RWPE2 (cell line): ENCODE measurements around the gene EDC3.

Experiments used
- ATAC-seq: fragments of 200-7000 bp; cut with Tn5 transposase; 3 replicates; pipeline ENCODE4 v1.9.1; 2021; ENCODE audit warnings: low read depth
- DNase-seq: peaks from one replicate; pipeline ENCODE4 v3.0.0-alpha.2; 2020; ENCODE audit warnings: low spot score
- H3K27ac ChIP-seq: fragments of 450-650 bp; 2 replicates; pipeline ENCODE4 v1.5.1; 2017; ENCODE audit warnings: mild to moderate bottlenecking; ENCODE audit not compliant: poor library complexity, severe bottlenecking
- H3K27me3 ChIP-seq: fragments of 250-450 bp; sonication (Bioruptor Pico); 2 replicates; pipeline ENCODE4 v1.5.1; 2021; ENCODE audit warnings: mild to moderate bottlenecking, moderate library complexity; ENCODE audit not compliant: insufficient read depth, poor library complexity, severe bottlenecking
- H3K36me3 ChIP-seq: fragments of 250-450 bp; sonication (Bioruptor Pico); 2 replicates; pipeline ENCODE4 v1.5.1; 2020; ENCODE audit warnings: low read depth, mild to moderate bottlenecking, moderate library complexity
- H3K4me1 ChIP-seq: fragments of 250-450 bp; sonication (Bioruptor Pico); 2 replicates; pipeline ENCODE4 v1.5.1; 2021; ENCODE audit warnings: mild to moderate bottlenecking, moderate library complexity; ENCODE audit not compliant: insufficient read depth, poor library complexity, severe bottlenecking
- H3K4me3 ChIP-seq: fragments of 250-450 bp; sonication (Bioruptor Pico); 2 replicates; pipeline ENCODE4 v1.5.1; 2021; ENCODE audit warnings: mild to moderate bottlenecking, moderate library complexity; ENCODE audit not compliant: severe bottlenecking
- H3K9me3 ChIP-seq: fragments of 250-450 bp; sonication (Bioruptor Pico); 2 replicates; pipeline ENCODE4 v1.5.1; 2021; ENCODE audit warnings: mild to moderate bottlenecking, moderate library complexity; ENCODE audit not compliant: severe bottlenecking
- CTCF ChIP-seq: fragments of 450-650 bp; IDR thresholded peaks from one replicate; pipeline ENCODE4 v1.5.1; 2017; ENCODE audit warnings: mild to moderate bottlenecking, moderate library complexity; ENCODE audit not compliant: poor library complexity, severe bottlenecking

Gene EDC3

GRCh38 chr15:74643665-74644204, 52.1 kb downstream of the EDC3 start:
- ATAC-seq (no peak), DNase-seq (no peak)
- H3K27ac ChIP-seq, result no peak overlapping the region
- H3K36me3 ChIP-seq, result peaks cover 23% of the 10 kb centered on the region
- no peaks in the 10 kb centered on the region for H3K9me3 ChIP-seq
- no peak overlapping the region for H3K4me3 ChIP-seq
- H3K27me3 ChIP-seq, result no peaks in the 10 kb centered on the region
- no peak for TF ChIP-seq CTCF
- no peaks in the 10 kb centered on the region for H3K4me1 ChIP-seq

DNA sequence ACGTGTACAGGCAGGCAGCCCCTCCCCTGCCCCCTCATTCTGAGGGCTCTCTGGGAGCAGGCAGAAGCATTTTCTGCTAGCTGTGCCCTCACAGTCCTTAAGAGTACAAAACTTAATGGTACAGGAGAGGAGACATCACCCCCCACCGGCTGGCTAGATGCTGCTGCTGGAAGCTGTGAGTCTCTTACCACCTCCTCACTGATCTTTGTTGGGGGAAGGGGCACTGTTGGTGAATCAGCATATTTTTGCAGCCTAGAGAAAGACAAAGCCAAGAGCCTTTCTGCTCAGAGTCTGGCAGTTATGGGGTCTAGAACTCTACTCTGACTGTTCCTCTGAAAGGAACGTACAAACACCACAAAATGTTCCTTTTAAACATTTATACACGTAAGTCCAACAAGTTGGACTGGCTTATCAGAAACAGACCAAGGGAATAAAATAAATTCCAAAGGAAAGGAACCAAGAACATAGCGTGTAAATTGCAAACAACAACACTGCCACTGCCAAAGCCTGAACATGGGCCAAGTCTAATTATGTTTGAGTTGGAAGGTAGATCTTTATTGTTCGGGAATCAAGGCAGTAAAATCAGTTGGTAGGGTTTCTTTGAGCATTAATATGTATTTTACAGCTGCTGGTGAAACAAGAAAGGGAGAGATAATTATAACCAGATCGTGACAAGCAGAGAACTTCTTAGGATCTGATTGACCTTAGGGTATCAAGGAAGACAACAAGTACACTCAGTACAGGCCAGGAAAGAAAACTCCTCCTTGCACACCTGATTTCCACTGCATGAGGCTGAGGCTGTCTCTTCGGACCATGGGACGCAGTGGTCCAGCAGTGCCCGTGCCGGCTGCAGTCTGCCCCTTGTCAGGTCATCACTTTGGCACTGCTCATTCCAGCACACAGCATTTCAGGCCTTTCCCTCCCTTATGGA, 52.8 kb downstream of the EDC3 start:
- DNase-seq, result no peak
- ATAC-seq, result no peak
- Histone ChIP-seq H3K27ac (no peak overlapping the region), H3K4me3 (no peak overlapping the region), H3K36me3 (peaks cover 25% of the 10 kb centered on the region), H3K27me3 (no peaks in the 10 kb centered on the region), H3K4me1 (no peaks in the 10 kb centered on the region), H3K9me3 (no peaks in the 10 kb centered on the region)
- TF ChIP-seq CTCF, result no peak

GRCh38 chr15:74642348-74642733, 53.5 kb downstream of the EDC3 start:
- H3K27ac ChIP-seq, result no peak overlapping the region
- no peak for DNase-seq

GRCh38 chr15:74641151-74641550, 54.7 kb downstream of the EDC3 start:
- no peaks in the 10 kb centered on the region for H3K9me3 ChIP-seq
- TF ChIP-seq CTCF, result no peak
- no peak for DNase-seq
- H3K4me1 ChIP-seq, result no peaks in the 10 kb centered on the region
- H3K4me3 ChIP-seq, result no peak overlapping the region
- H3K27ac ChIP-seq, result no peak overlapping the region
- H3K36me3 ChIP-seq, result peaks cover 22% of the 10 kb centered on the region
- ATAC-seq, result no peak
- no peaks in the 10 kb centered on the region for H3K27me3 ChIP-seq

More at GRCh38 chr15:74642348-74642733, 53.5 kb downstream of the EDC3 start:
- H3K9me3 ChIP-seq, result no peaks in the 10 kb centered on the region
- ATAC-seq, result no peak
- no peak overlapping the region for H3K4me3 ChIP-seq
- no peak for TF ChIP-seq CTCF
- H3K4me1 ChIP-seq, result no peaks in the 10 kb centered on the region
- peaks cover 22% of the 10 kb centered on the region for H3K36me3 ChIP-seq
- no peaks in the 10 kb centered on the region for H3K27me3 ChIP-seq

GRCh38 chr15:74636984-74637383, 58.8 kb downstream of the EDC3 start:
- TF ChIP-seq CTCF, result no peak
- DNase-seq (no peak), ATAC-seq (no peak)
- Histone ChIP-seq H3K4me3 (no peak overlapping the region), H3K27ac (no peak overlapping the region), H3K27me3 (no peaks in the 10 kb centered on the region), H3K9me3 (no peaks in the 10 kb centered on the region), H3K4me1 (no peaks in the 10 kb centered on the region), H3K36me3 (peaks cover 41% of the 10 kb centered on the region)
